Fibroblast of lung (primary cell): ENCODE results near the gene LPGAT1.

Source experiments
- CTCF ChIP-seq, 2 donors: IDR thresholded peaks in 1 of 2; conservative IDR thresholded peaks in 1 of 2; 1 replicate in 1 of 2; 2 replicates in 1 of 2; pipeline ENCODE4 v1.5.1; 2011 to 2012; ENCODE audit warnings: low read length in 2 of 2, control low read depth in 1 of 2, inconsistent platforms in 1 of 2, low read depth in 1 of 2, mild to moderate bottlenecking in 1 of 2
- EZH2 ChIP-seq: IDR thresholded peaks from 2 replicates; pipeline ENCODE4 v1.5.1; 2012; ENCODE audit warnings: low read length, control low read depth, mild to moderate bottlenecking; ENCODE audit errors: missing control alignments

GRCh38 chr1:211699059-211699458 is 131.5 kb downstream of the LPGAT1 start:
- no peak for TF ChIP-seq CTCF (conservative IDR thresholded peaks at IDR 0.05 in 1 of 2, IDR thresholded peaks at IDR 0.05 in 1 of 2; ENCODE audit: low read depth in 1 of 2, low read length in 2 of 2)
- TF ChIP-seq EZH2: no peak
